HUES64 (cell line): ENCODE results near the gene KRTAP2-2.

Experiments
- H3K27ac ChIP-seq: 2 replicates; pipeline ENCODE4 v1.7.0; 2013; ENCODE audit warnings: low read depth, low read length, inconsistent platforms
- H3K27me3 ChIP-seq: 2 replicates; pipeline ENCODE4 v1.6.1; 2013; ENCODE audit warnings: mild to moderate bottlenecking, low read length; ENCODE audit not compliant: insufficient read depth
- H3K36me3 ChIP-seq: 2 replicates; pipeline ENCODE4 v1.6.1; 2013; ENCODE audit warnings: mild to moderate bottlenecking, low read length; ENCODE audit not compliant: insufficient read depth
- H3K4me1 ChIP-seq: 2 replicates; pipeline ENCODE4 v1.6.1; 2013; ENCODE audit warnings: mild to moderate bottlenecking, low read length, moderate library complexity; ENCODE audit not compliant: insufficient read depth
- H3K4me3 ChIP-seq: 2 replicates; pipeline ENCODE4 v1.5.1; 2013; ENCODE audit warnings: mild to moderate bottlenecking, low read length, moderate library complexity
- H3K9ac ChIP-seq: 2 replicates; pipeline ENCODE4 v1.6.1; 2013; ENCODE audit warnings: mild to moderate bottlenecking, low read depth, low read length
- H3K9me3 ChIP-seq: 2 replicates; pipeline ENCODE4 v1.6.1; 2013; ENCODE audit warnings: low read depth, low read length; ENCODE audit not compliant: insufficient read depth
- WGBS: fragments of 150-250, 120-280 bp; methylation state at CpG from one replicate; pipeline ENCODE4 v1.1.7; 2013; ENCODE audit warnings: missing lambda C conversion rate; 5-methylcytosine and 5-hydroxymethylcytosine counted together

Gene KRTAP2-2

DNA sequence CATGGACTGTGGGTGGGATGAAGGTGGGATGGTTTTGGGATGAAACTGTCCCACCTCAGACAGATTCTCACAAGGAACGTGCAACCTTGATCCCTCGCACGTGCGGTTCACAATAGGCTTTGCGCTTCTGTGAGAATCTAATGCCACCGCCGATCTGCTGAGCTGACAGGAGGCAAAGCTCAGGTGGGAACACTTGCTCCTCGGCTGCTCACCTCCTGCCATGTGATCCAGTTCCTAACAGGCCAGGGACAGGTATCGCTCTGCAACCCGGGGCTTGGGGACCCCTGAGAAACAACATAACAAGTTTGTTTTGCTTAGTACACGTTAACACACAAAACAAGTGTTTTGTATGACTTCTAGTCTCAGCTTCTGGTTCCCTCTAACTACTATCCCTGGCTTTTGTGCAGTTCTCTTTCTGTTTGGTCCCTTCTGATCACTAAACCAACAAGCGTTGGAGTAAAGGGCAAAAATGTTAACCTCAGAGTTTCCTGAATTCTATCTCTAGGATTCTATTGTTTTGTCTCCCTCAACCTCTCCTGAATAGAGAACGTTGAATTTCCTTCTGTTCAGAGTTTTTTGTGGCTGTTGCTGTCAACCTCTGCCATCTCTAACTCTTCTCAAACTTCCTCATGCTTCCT, 38.3 kb downstream of the KRTAP2-2 start:
- Histone ChIP-seq H3K4me1 (no peaks in the 10 kb centered on the region), H3K9me3 (no peaks in the 10 kb centered on the region), H3K36me3 (no peaks in the 10 kb centered on the region), H3K27me3 (no peaks in the 10 kb centered on the region), H3K4me3 (no peak overlapping the region), H3K9ac (no peak overlapping the region), H3K27ac (no peak overlapping the region)
- 94% methylated on average over 13 of the region's 13 CpGs for WGBS

DNA sequence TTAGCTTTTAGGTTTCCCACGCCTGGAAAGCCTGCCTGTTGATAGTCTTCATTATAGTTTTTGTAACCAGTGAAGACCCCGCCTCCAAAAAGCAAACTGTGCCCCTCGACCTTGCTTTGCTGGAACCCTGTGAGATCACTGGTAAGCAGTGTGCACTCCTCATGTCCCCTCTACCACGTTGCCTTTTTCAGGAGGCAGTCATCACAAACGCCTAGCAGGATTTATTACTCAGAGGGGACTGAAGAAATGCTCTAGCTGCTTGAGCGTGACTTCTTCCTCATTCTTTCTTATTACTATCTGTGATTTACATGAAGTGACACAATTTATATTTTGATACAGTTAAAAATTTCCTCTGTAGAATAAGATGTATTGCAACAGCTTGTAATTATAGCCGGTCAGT, 39.6 kb downstream of the KRTAP2-2 start:
- no peak overlapping the region for H3K27ac ChIP-seq
- no peaks in the 10 kb centered on the region for H3K27me3 ChIP-seq
- no peak overlapping the region for H3K4me3 ChIP-seq
- H3K9me3 ChIP-seq = no peaks in the 10 kb centered on the region
- no peak overlapping the region for H3K9ac ChIP-seq
- H3K36me3 ChIP-seq = no peaks in the 10 kb centered on the region
- H3K4me1 ChIP-seq = no peaks in the 10 kb centered on the region
- 82% methylated on average over 7 of the region's 7 CpGs for WGBS

- Histone ChIP-seq H3K36me3 (no peaks in the 10 kb centered on the region), H3K4me1 (peaks cover 14% of the 10 kb centered on the region), H3K27me3 (no peaks in the 10 kb centered on the region), H3K9me3 (no peaks in the 10 kb centered on the region), H3K27ac (no peak overlapping the region), H3K4me3 (no peak overlapping the region), H3K9ac (no peak overlapping the region)
- 72% methylated on average over 1 of the region's 1 CpG for WGBS
Observed at GRCh38 chr17:41013606-41014005, 41.4 kb downstream of the KRTAP2-2 start.

DNA sequence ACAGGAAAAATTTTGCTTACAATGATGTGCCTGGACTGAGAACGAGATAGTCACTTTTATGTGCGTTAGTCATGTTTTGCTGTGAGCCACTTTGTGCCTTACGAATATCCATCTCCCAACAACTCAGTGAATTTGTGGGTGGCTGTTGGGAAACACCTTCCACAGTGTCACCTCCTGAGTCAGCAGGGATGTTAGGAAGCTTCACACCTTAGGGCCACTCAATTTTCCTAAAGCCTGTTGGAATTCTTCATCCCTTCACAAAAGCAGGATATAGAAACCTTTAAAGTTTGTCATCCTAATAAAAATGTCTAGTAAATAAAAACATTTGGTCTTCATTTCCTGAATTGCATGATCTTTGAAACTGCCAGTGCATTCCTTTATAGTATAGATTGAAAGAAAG, 41.8 kb downstream of the KRTAP2-2 start:
- H3K9me3 ChIP-seq = no peaks in the 10 kb centered on the region
- no peak overlapping the region for H3K27ac ChIP-seq
- 96% methylated on average over 3 of the region's 3 CpGs for WGBS
- no peaks in the 10 kb centered on the region for H3K27me3 ChIP-seq
- no peak overlapping the region for H3K9ac ChIP-seq
- peaks cover 17% of the 10 kb centered on the region for H3K4me1 ChIP-seq
- H3K4me3 ChIP-seq = no peak overlapping the region
- H3K36me3 ChIP-seq = no peaks in the 10 kb centered on the region

GRCh38 chr17:41012326-41013120, 42.5 kb downstream of the KRTAP2-2 start:
- no peaks in the 10 kb centered on the region for H3K9me3 ChIP-seq
- WGBS = 89% methylated on average over 6 of the region's 6 CpGs
- no peak overlapping the region for H3K27ac ChIP-seq
- no peak overlapping the region for H3K9ac ChIP-seq
- peaks cover 17% of the 10 kb centered on the region for H3K4me1 ChIP-seq
- H3K36me3 ChIP-seq = no peaks in the 10 kb centered on the region
- H3K4me3 ChIP-seq = no peak overlapping the region
- H3K27me3 ChIP-seq = no peaks in the 10 kb centered on the region

DNA sequence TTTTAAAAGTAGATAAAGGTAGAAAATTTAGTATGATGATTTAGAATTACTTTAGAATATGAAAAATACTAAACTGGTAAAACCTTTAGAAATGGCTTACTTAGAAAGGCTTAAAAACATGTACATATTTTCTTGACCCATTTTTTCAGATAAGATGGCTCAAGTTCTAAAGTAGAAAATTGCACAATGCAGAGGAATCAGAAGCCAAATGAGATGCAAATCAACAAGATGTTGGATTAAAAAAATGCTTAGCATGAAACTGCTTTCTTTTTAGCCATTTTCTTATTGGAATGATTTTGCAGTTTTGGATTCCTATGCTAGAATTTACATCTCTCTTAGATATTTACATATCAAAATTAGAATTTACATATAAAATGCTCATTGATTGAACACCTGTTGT, 44.6 kb downstream of the KRTAP2-2 start:
- H3K9ac ChIP-seq = no peak overlapping the region
- peaks cover 17% of the 10 kb centered on the region for H3K4me1 ChIP-seq

GRCh38 chr17:41009936-41010335, 45.1 kb downstream of the KRTAP2-2 start:
- no CpG with 5 or more reads among the region's 1 CpG for WGBS
- Histone ChIP-seq H3K36me3 (no peaks in the 10 kb centered on the region), H3K9me3 (no peaks in the 10 kb centered on the region), H3K9ac (no peak overlapping the region), H3K4me1 (peaks cover 17% of the 10 kb centered on the region), H3K4me3 (no peak overlapping the region), H3K27ac (no peak overlapping the region), H3K27me3 (no peaks in the 10 kb centered on the region)

More for the DNA sequence above, 44.6 kb downstream of the KRTAP2-2 start:
- H3K36me3 ChIP-seq = no peaks in the 10 kb centered on the region
- H3K27me3 ChIP-seq = no peaks in the 10 kb centered on the region
- no peaks in the 10 kb centered on the region for H3K9me3 ChIP-seq
- no peak overlapping the region for H3K4me3 ChIP-seq
- no peak overlapping the region for H3K27ac ChIP-seq

GRCh38 chr17:41009301-41009760, 45.7 kb downstream of the KRTAP2-2 start:
- WGBS = 59% methylated on average over 4 of the region's 4 CpGs
- Histone ChIP-seq H3K4me1 (peaks cover 17% of the 10 kb centered on the region), H3K9me3 (no peaks in the 10 kb centered on the region), H3K9ac (no peak overlapping the region), H3K36me3 (no peaks in the 10 kb centered on the region), H3K27ac (no peak overlapping the region), H3K4me3 (no peak overlapping the region), H3K27me3 (no peaks in the 10 kb centered on the region)

GRCh38 chr17:41008811-41009210, 46.2 kb downstream of the KRTAP2-2 start, which contains the start of gene KRTAP3-1:
Gene KRTAP3-1 (minus strand): TSS chr17:41009128. CDS start chr17:41009074, 54 bp downstream.
- Histone ChIP-seq H3K27me3 (no peaks in the 10 kb centered on the region), H3K27ac (no peak within 1 kb of the TSS; the same call in 1 of the 2 replicates), H3K9me3 (no peaks in the 10 kb centered on the region), H3K36me3 (no peaks in the 10 kb centered on the region), H3K4me1 (peaks cover 17% of the 10 kb centered on the region), H3K4me3 (no peak within 1 kb of the TSS), H3K9ac (no peak within 1 kb of the TSS)
- WGBS = 82% methylated on average over 6 of the region's 8 CpGs
